ENCODE measurements around the gene ALLC.

Gene ALLC

DNA sequence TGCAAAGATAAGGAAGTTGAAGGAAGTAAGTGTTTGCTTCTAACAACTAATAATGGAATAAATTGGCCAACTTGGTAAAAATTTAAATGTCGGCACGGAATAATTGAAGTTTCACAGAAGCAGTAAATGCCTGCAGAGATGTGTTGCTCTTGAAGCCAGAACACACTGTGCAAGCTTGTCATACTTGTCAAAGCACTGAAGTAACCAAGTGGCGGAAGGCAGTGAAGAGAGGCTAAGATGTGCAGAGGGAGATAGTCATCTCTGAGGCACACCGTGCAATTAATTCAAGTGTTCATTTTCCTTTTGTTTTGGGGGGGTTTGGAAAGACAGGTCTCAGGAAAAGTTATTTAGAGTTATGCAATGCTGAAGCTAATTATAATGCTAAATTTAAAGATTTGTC is 50.6 kb downstream of the ALLC start:
- no peak for TF ChIP-seq EZH2phosphoT487 (IDR thresholded peaks at IDR 0.05; ENCODE audit: borderline replicate concordance, low read length)
- peaks cover 5% of the 10 kb centered on the region; the same call in 1 of the 2 replicates for H3K27me3 ChIP-seq (ENCODE audit: control insufficient read depth, low read length)
- no peaks in the 10 kb centered on the region for H3K9me2 ChIP-seq (replicated peaks; ENCODE audit: control insufficient read depth, low read length)
- no peaks in the 10 kb centered on the region for H3K79me2 ChIP-seq (ENCODE audit: control insufficient read depth, low read length)
- H3K9me3 ChIP-seq (ENCODE audit: control insufficient read depth, insufficient read depth, low read length), result no peaks in the 10 kb centered on the region
- H3K4me3 ChIP-seq (ENCODE audit: low read length), result no peak overlapping the region
- H3F3A ChIP-seq (ENCODE audit: control insufficient read depth, insufficient read depth), result no peaks in the 10 kb centered on the region
- H3K4me2 ChIP-seq (ENCODE audit: low read length), result no peak overlapping the region
- H3K36me3 ChIP-seq (ENCODE audit: control insufficient read depth, low read length), result no peaks in the 10 kb centered on the region
- H3K4me1 ChIP-seq (ENCODE audit: control insufficient read depth, low read length), result no peaks in the 10 kb centered on the region
- no peak overlapping the region for H3K27ac ChIP-seq (ENCODE audit: low read depth, low read length)
- no peaks in the 10 kb centered on the region for H4K20me1 ChIP-seq (ENCODE audit: control insufficient read depth, insufficient read depth, low read depth, low read length)

- no peaks in the 10 kb centered on the region for H3K9me3 ChIP-seq (ENCODE audit: control insufficient read depth, insufficient read depth, low read length)
- H3K79me2 ChIP-seq (ENCODE audit: control insufficient read depth, low read length), result no peaks in the 10 kb centered on the region
- H4K20me1 ChIP-seq (ENCODE audit: control insufficient read depth, insufficient read depth, low read depth, low read length), result no peaks in the 10 kb centered on the region
- H3K9me2 ChIP-seq (replicated peaks; ENCODE audit: control insufficient read depth, low read length), result no peaks in the 10 kb centered on the region
- H3F3A ChIP-seq (ENCODE audit: control insufficient read depth, insufficient read depth), result no peaks in the 10 kb centered on the region
- peaks cover 5% of the 10 kb centered on the region; the same call in 1 of the 2 replicates for H3K27me3 ChIP-seq (ENCODE audit: control insufficient read depth, low read length)
- H3K4me1 ChIP-seq (ENCODE audit: control insufficient read depth, low read length), result no peaks in the 10 kb centered on the region
- no peak overlapping the region for H3K27ac ChIP-seq (ENCODE audit: low read depth, low read length)
- no peak overlapping the region for H3K4me3 ChIP-seq (ENCODE audit: low read length)
- TF ChIP-seq EZH2phosphoT487 (IDR thresholded peaks at IDR 0.05; ENCODE audit: borderline replicate concordance, low read length), result no peak
- TF ChIP-seq, protein P1, sequence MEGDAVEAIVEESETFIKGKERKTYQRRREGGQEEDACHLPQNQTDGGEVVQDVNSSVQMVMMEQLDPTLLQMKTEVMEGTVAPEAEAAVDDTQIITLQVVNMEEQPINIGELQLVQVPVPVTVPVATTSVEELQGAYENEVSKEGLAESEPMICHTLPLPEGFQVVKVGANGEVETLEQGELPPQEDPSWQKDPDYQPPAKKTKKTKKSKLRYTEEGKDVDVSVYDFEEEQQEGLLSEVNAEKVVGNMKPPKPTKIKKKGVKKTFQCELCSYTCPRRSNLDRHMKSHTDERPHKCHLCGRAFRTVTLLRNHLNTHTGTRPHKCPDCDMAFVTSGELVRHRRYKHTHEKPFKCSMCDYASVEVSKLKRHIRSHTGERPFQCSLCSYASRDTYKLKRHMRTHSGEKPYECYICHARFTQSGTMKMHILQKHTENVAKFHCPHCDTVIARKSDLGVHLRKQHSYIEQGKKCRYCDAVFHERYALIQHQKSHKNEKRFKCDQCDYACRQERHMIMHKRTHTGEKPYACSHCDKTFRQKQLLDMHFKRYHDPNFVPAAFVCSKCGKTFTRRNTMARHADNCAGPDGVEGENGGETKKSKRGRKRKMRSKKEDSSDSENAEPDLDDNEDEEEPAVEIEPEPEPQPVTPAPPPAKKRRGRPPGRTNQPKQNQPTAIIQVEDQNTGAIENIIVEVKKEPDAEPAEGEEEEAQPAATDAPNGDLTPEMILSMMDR (IDR thresholded peaks at IDR 0.05; ENCODE audit: low read depth, low read length, poor library complexity, severe bottlenecking), result no peak
- H3K36me3 ChIP-seq (ENCODE audit: control insufficient read depth, low read length), result no peaks in the 10 kb centered on the region
- H3K4me2 ChIP-seq (ENCODE audit: low read length), result no peak overlapping the region
Measured at GRCh38 chr2:3709225-3709624, 51.2 kb downstream of the ALLC start.

DNA sequence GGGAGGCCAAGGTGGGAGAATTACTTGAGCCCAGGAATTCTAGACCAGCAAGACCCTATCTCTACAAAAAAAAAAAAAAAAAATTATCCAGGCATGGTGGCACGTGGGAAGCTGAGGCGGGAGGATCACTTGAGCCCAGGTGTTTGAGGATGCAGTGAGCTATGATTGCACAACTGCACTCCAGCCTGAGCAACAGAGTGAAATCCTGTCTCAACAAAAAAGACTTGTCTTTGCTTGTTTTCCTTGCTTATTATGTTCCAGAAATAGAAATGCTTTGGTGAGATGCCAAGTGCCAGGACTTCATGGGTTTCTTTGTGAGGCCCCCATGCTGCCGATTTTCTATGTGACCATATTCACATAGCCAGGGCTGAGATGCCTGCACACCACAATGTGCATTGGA is 54.4 kb downstream of the ALLC start:
- H3K9me2 ChIP-seq (replicated peaks; ENCODE audit: control insufficient read depth, low read length), result no peaks in the 10 kb centered on the region
- 0 out of 2 replicates have a peak, but pooled peaks cover 2% of the 10 kb centered on the region for H3K27me3 ChIP-seq (ENCODE audit: control insufficient read depth, low read length)
- H3K4me2 ChIP-seq (ENCODE audit: low read length), result no peak overlapping the region
- H3F3A ChIP-seq (ENCODE audit: control insufficient read depth, insufficient read depth), result no peaks in the 10 kb centered on the region
- H3K9me3 ChIP-seq (ENCODE audit: control insufficient read depth, insufficient read depth, low read length), result no peaks in the 10 kb centered on the region
- H4K20me1 ChIP-seq (ENCODE audit: control insufficient read depth, insufficient read depth, low read depth, low read length), result no peaks in the 10 kb centered on the region
- no peak overlapping the region for H3K4me3 ChIP-seq (ENCODE audit: low read length)
- H3K27ac ChIP-seq (ENCODE audit: low read depth, low read length), result no peak overlapping the region
- H3K4me1 ChIP-seq (ENCODE audit: control insufficient read depth, low read length), result no peaks in the 10 kb centered on the region
- TF ChIP-seq, protein P1 (IDR thresholded peaks at IDR 0.05; ENCODE audit: low read depth, low read length, poor library complexity, severe bottlenecking), result no peak
- no peak for TF ChIP-seq EZH2phosphoT487 (IDR thresholded peaks at IDR 0.05; ENCODE audit: borderline replicate concordance, low read length)
- H3K36me3 ChIP-seq (ENCODE audit: control insufficient read depth, low read length), result no peaks in the 10 kb centered on the region
- H3K79me2 ChIP-seq (ENCODE audit: control insufficient read depth, low read length), result no peaks in the 10 kb centered on the region

- no peak overlapping the region for H3K27ac ChIP-seq (ENCODE audit: low read depth, low read length)
- no peaks in the 10 kb centered on the region for H3K9me3 ChIP-seq (ENCODE audit: control insufficient read depth, insufficient read depth, low read length)
- H3K36me3 ChIP-seq (ENCODE audit: control insufficient read depth, low read length), result no peaks in the 10 kb centered on the region
- no peaks in the 10 kb centered on the region for H3K9me2 ChIP-seq (replicated peaks; ENCODE audit: control insufficient read depth, low read length)
- H3F3A ChIP-seq (ENCODE audit: control insufficient read depth, insufficient read depth), result no peaks in the 10 kb centered on the region
- no peak overlapping the region for H3K4me3 ChIP-seq (ENCODE audit: low read length)
- TF ChIP-seq, protein P1 (IDR thresholded peaks at IDR 0.05; ENCODE audit: low read depth, low read length, poor library complexity, severe bottlenecking), result no peak
- no peak for TF ChIP-seq EZH2phosphoT487 (IDR thresholded peaks at IDR 0.05; ENCODE audit: borderline replicate concordance, low read length)
- no peak overlapping the region for H3K4me2 ChIP-seq (ENCODE audit: low read length)
- no peaks in the 10 kb centered on the region for H3K27me3 ChIP-seq (ENCODE audit: control insufficient read depth, low read length)
- H3K4me1 ChIP-seq (ENCODE audit: control insufficient read depth, low read length), result no peaks in the 10 kb centered on the region
- H4K20me1 ChIP-seq (ENCODE audit: control insufficient read depth, insufficient read depth, low read depth, low read length), result no peaks in the 10 kb centered on the region
- no peaks in the 10 kb centered on the region for H3K79me2 ChIP-seq (ENCODE audit: control insufficient read depth, low read length)
Measured at GRCh38 chr2:3712831-3713503, 55.0 kb downstream of the ALLC start.
